Calu3 (cell line): ENCODE measurements around the gene CSNK1G3. TPM values are rescaled to one million over a fixed set of nuclear protein-coding genes. Genes with fewer than 3 reads are reported as not detected.
"Not testable (repeated sequence)": the region's sequence is repeated elsewhere in the genome, so short reads cannot be mapped to it uniquely, and the experiment has no call there.

ENCODE experiments used
- BruUV-seq: library from RNA; stranded (reverse); fragments of 400-500 nt; replicated peaks from 2 replicates; lab custom pipeline; 2021; lab: Mats Ljungman, UMichigan
- CTCF ChIA-PET: fragments of 300-600 bp; sonication (Branson Sonifier 250); formaldehyde crosslinking; loops from one replicate; lab custom pipeline; 2022; ENCODE audit warnings: antibody characterized with exemption; lab: Charles Lee
- DNase-seq: peaks from one replicate; pipeline ENCODE4 v3.0.0; 2022
- H3K27ac Mint-ChIP-seq: one replicate; pipeline ENCODE4 v1.8.0; 2022; ENCODE audit warnings: mixed read lengths; ENCODE audit not compliant: unreplicated experiment
- H3K27me3 Mint-ChIP-seq: one replicate; pipeline ENCODE4 v1.8.0; 2022; ENCODE audit warnings: mixed read lengths; ENCODE audit not compliant: unreplicated experiment
- H3K36me3 Mint-ChIP-seq: one replicate; pipeline ENCODE4 v1.8.0; 2022; ENCODE audit warnings: mild to moderate bottlenecking, moderate library complexity, mixed read lengths; ENCODE audit not compliant: insufficient read depth, unreplicated experiment
- H3K4me1 Mint-ChIP-seq: one replicate; pipeline ENCODE4 v1.8.0; 2022; ENCODE audit warnings: mild to moderate bottlenecking, low read depth, mixed read lengths; ENCODE audit not compliant: unreplicated experiment
- H3K4me3 Mint-ChIP-seq: one replicate; pipeline ENCODE4 v1.8.0; 2022; ENCODE audit warnings: mild to moderate bottlenecking, low read depth, moderate library complexity, mixed read lengths; ENCODE audit not compliant: unreplicated experiment
- H3K9me3 Mint-ChIP-seq: one replicate; pipeline ENCODE4 v1.8.0; 2022; ENCODE audit warnings: low read depth, mixed read lengths; ENCODE audit not compliant: unreplicated experiment
- intact Hi-C: fragments of 100-400 bp; cut with micrococcal nuclease; formaldehyde crosslinking; loops from one replicate; pipeline ENCODE4 v1.10.0; 2022; ENCODE audit not compliant: unreplicated experiment
- total RNA-seq: library from RNA; stranded (reverse); gene quantifications from 2 replicates; pipeline ENCODE4 v1.2.3, GENCODE V29; 2022
- TF ChIP-seq, protein P1 (sequence below): fragments of 200-600 bp; IDR thresholded peaks from one replicate; pipeline ENCODE4 v1.8.0; 2022; ENCODE audit warnings: antibody characterized with exemption; ENCODE audit not compliant: unreplicated experiment

The CSNK1G3 gene
- total RNA-seq, 1 experiment from 2014 or later: 57.5 TPM

- no peaks in the 10 kb centered on the region for H3K4me1 Mint-ChIP-seq
- H3K9me3 Mint-ChIP-seq: peaks cover 9% of the 10 kb centered on the region
- H3K27ac Mint-ChIP-seq: no peak overlapping the region
- intact Hi-C loops: no loop called here
- H3K27me3 Mint-ChIP-seq: no peaks in the 10 kb centered on the region
- H3K36me3 Mint-ChIP-seq: no peaks in the 10 kb centered on the region
- DNase-seq: no peak
- CTCF ChIA-PET: no interaction called here
- TF ChIP-seq, protein P1, sequence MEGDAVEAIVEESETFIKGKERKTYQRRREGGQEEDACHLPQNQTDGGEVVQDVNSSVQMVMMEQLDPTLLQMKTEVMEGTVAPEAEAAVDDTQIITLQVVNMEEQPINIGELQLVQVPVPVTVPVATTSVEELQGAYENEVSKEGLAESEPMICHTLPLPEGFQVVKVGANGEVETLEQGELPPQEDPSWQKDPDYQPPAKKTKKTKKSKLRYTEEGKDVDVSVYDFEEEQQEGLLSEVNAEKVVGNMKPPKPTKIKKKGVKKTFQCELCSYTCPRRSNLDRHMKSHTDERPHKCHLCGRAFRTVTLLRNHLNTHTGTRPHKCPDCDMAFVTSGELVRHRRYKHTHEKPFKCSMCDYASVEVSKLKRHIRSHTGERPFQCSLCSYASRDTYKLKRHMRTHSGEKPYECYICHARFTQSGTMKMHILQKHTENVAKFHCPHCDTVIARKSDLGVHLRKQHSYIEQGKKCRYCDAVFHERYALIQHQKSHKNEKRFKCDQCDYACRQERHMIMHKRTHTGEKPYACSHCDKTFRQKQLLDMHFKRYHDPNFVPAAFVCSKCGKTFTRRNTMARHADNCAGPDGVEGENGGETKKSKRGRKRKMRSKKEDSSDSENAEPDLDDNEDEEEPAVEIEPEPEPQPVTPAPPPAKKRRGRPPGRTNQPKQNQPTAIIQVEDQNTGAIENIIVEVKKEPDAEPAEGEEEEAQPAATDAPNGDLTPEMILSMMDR: no peak
- H3K4me3 Mint-ChIP-seq: no peak overlapping the region
- no TSS peak for BruUV-seq
These were observed 117.0 kb downstream of the CSNK1G3 start for GRCh38 chr5:123628860-123629544.

GRCh38 chr5:123636006-123636405 is 124.0 kb downstream of the CSNK1G3 start:
- no peaks in the 10 kb centered on the region for H3K36me3 Mint-ChIP-seq
- DNase-seq: no peak
- H3K4me1 Mint-ChIP-seq: no peaks in the 10 kb centered on the region
- H3K9me3 Mint-ChIP-seq: peaks cover 4% of the 10 kb centered on the region
- no TSS peak for BruUV-seq
- H3K4me3 Mint-ChIP-seq: no peak overlapping the region
- no peaks in the 10 kb centered on the region for H3K27me3 Mint-ChIP-seq
- H3K27ac Mint-ChIP-seq: no peak overlapping the region
- TF ChIP-seq, protein P1: no peak
- CTCF ChIA-PET: no interaction called here
- intact Hi-C loops: no loop called here

GRCh38 chr5:123637028-123637427 is 125.1 kb downstream of the CSNK1G3 start:
- not testable (repeated sequence) for BruUV-seq

DNA sequence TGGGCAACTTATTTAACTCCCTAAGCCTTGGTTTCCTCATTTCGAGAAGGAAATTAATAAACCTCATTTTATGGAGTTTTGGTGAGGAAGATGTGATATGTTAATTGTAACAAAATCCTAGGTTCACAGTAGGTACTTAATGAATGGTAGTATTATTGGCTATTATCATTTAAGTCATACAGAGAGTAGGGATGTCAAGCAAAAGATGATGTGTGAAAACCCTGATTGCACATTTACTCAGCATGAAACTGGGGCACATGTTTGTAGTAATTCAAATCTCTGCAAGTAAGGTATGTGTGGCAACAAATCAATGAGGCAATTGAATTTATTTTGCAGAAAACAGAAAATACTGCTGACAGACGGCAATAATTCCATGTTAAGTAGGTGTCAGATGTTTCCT is 127.3 kb downstream of the CSNK1G3 start:
- CTCF ChIA-PET: no interaction called here
- no TSS peak for BruUV-seq
- no peak for DNase-seq
- Mint-ChIP-seq H3K27ac (no peak overlapping the region), H3K36me3 (no peaks in the 10 kb centered on the region), H3K9me3 (peaks cover 4% of the 10 kb centered on the region), H3K4me1 (no peaks in the 10 kb centered on the region), H3K27me3 (no peaks in the 10 kb centered on the region), H3K4me3 (no peak overlapping the region)
- intact Hi-C loops: no loop called here
- TF ChIP-seq, protein P1: no peak

More at GRCh38 chr5:123637028-123637427, 125.1 kb downstream of the CSNK1G3 start:
- intact Hi-C loops, H3K9me3 Mint-ChIP-seq, H3K27ac Mint-ChIP-seq, H3K27me3 Mint-ChIP-seq, H3K4me3 Mint-ChIP-seq, DNase-seq, H3K4me1 Mint-ChIP-seq, CTCF ChIA-PET, H3K36me3 Mint-ChIP-seq: not testable (repeated sequence)

- no peaks in the 10 kb centered on the region for H3K4me1 Mint-ChIP-seq
- intact Hi-C loops: no loop called here
- BruUV-seq: no TSS peak
These were observed 133.1 kb downstream of the CSNK1G3 start for GRCh38 chr5:123645024-123645603.

More at GRCh38 chr5:123645024-123645603, 133.1 kb downstream of the CSNK1G3 start:
- no peaks in the 10 kb centered on the region for H3K36me3 Mint-ChIP-seq
- TF ChIP-seq, protein P1: no peak
- no peaks in the 10 kb centered on the region for H3K27me3 Mint-ChIP-seq
- H3K4me3 Mint-ChIP-seq: no peak overlapping the region
- H3K27ac Mint-ChIP-seq: no peak overlapping the region
- no peaks in the 10 kb centered on the region for H3K9me3 Mint-ChIP-seq
- CTCF ChIA-PET: no interaction called here
- no peak for DNase-seq
